Sigmoid colon (tissue), 7 donors: Measurements from ENCODE around the gene B3GALNT1. TPM values are rescaled to one million over a fixed set of nuclear protein-coding genes. Genes with fewer than 3 reads are reported as not detected.
"Not testable (repeated sequence)": the region's sequence is repeated elsewhere in the genome, so short reads cannot be mapped to it uniquely, and the experiment has no call there.

Source experiments
- DNase-seq: peaks from one replicate; pipeline ENCODE4 v3.0.0-alpha.2; 2019
- H3K27ac ChIP-seq, 4 donors: fragments of 200-600 bp; sonication (generic); one replicate each; pipeline ENCODE4 v1.5.1; 2016 to 2019; ENCODE audit warnings: mild to moderate bottlenecking in 1 of 4
- H3K27me3 ChIP-seq, 3 donors: fragments of 200-600 bp; sonication (generic); one replicate each; pipeline ENCODE4 v1.5.1; 2019; ENCODE audit warnings: mild to moderate bottlenecking in 1 of 3
- H3K36me3 ChIP-seq, 4 donors: fragments of 200-600 bp; sonication (generic); one replicate each; pipeline ENCODE4 v1.5.1; 2016 to 2019
- H3K4me1 ChIP-seq, 4 donors: fragments of 200-600 bp; sonication (generic); one replicate each; pipeline ENCODE4 v1.5.1; 2017 to 2019
- H3K4me3 ChIP-seq, 4 donors: fragments of 200-600 bp; sonication (generic); one replicate each; pipeline ENCODE4 v1.5.1; 2017 to 2019; ENCODE audit warnings: mild to moderate bottlenecking in 2 of 4, moderate library complexity in 1 of 4
- H3K9me3 ChIP-seq, 4 donors: fragments of 200-600 bp in 3 of 4; sonication (generic) in 3 of 4; one replicate each; pipeline versions ENCODE4 v1.5.1 to v1.6.1; 2013 to 2019
- EP300 ChIP-seq, 4 donors: sonication (generic); formaldehyde crosslinking; IDR thresholded peaks; one replicate each; pipeline ENCODE4 v1.6.1; 2017; ENCODE audit warnings: antibody characterized with exemption in 4 of 4
- POLR2A ChIP-seq, 2 donors: fragments of 450-650 bp; IDR thresholded peaks; one replicate each; pipeline ENCODE4 v1.6.1; 2016; ENCODE audit warnings: antibody characterized with exemption in 2 of 2, mild to moderate bottlenecking in 2 of 2, moderate library complexity in 2 of 2
- POLR2AphosphoS5 ChIP-seq, 4 donors: sonication (generic); formaldehyde crosslinking; IDR thresholded peaks; one replicate each; pipeline ENCODE4 v1.6.1; 2017; ENCODE audit warnings: antibody characterized with exemption in 4 of 4
- WGBS, 2 donors: extraction: QIAGEN DNeasy Blood & Tissue Kit; methylation state at CpG; one replicate each; pipeline ENCODE4 v1.1.7; 2013; 5-methylcytosine and 5-hydroxymethylcytosine counted together
- intact Hi-C: fragments of 100-400 bp; cut with DNase I; formaldehyde crosslinking; loops from one replicate; pipeline ENCODE4 v1.15.1; 2023
- polyA plus RNA-seq, 3 donors: library from polyadenylated mRNA; stranded (reverse); fragments of 200-250 nt; gene quantifications; one replicate each; pipeline ENCODE4 v1.2.3, GENCODE V29; 2013
- total RNA-seq, 4 donors: library from RNA; depleted of rRNA; stranded (reverse); fragments of >200 nt; gene quantifications; one replicate each; pipeline ENCODE4 v1.1.0, GENCODE V29; 2016
- TF ChIP-seq, protein P1 (sequence below), 4 experiments: fragments of 450-650 bp in 3 of 4; fragments of 200-600 bp in 1 of 4; IDR thresholded peaks; one replicate each; pipeline ENCODE4 v1.5.1; 2016 to 2019; ENCODE audit warnings: antibody characterized with exemption in 4 of 4, mild to moderate bottlenecking in 3 of 4, moderate library complexity in 2 of 4
- donor health status: healthy with polysubstance abuse.
- donor health status: Bipolar disorder and iron deficiency.
- donor health status: healthy.

Gene B3GALNT1
- total and polyA plus RNA-seq, 7 donors = 0.60 to 5.4 (median 2.5) TPM

DNA sequence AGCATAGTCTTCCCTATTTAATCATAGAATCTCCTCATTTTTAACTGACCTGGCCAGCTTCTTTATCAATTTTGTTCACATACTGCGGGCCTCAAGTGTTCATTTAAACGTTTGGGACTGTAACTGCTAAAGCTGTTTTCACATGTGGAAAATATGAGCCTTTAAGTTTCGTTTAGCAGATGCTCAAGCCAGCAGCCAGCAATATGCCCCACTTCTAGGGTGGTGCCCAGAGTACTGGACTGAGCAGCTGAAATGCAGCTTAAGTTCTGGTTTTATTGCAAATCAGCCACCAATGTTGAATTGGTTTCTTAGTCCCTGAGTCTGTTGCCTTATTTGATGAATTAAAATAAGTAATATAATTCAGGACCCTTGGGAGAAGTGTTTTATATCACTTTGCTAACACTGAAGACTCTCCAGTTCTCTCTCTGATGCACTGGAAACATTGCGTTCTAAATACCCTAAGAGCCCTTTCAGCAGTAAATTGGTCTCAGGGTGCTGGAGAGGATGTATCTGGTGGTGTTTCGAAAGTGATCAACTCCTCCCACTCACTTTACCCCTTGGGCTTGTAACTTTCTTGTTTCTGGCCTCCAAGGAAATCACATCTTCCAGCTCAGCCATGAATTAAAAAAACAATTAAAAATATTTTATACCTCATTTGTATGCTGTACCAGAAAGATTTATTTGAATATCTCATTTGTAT lies 61.7 kb downstream of the B3GALNT1 start:
- 84 to 91% methylated on average over 5 of the region's 5 CpGs for WGBS, 2 donors
- H3K4me1 ChIP-seq = peaks cover 0 to 6% (median 2%) of the 10 kb centered on the region in 4 donors
- no peak overlapping the region for H3K4me3 ChIP-seq
- H3K36me3 ChIP-seq = no peaks in the 10 kb centered on the region
- no peaks in the 10 kb centered on the region for H3K27me3 ChIP-seq
- DNase-seq = no peak
- H3K9me3 ChIP-seq = no peaks in the 10 kb centered on the region
- no peak overlapping the region for H3K27ac ChIP-seq
- TF ChIP-seq POLR2AphosphoS5 (IDR thresholded peaks at IDR 0.05) (no peak), POLR2A (IDR thresholded peaks at IDR 0.05) (no peak), EP300 (IDR thresholded peaks at IDR 0.05) (no peak)
- TF ChIP-seq, protein P1, sequence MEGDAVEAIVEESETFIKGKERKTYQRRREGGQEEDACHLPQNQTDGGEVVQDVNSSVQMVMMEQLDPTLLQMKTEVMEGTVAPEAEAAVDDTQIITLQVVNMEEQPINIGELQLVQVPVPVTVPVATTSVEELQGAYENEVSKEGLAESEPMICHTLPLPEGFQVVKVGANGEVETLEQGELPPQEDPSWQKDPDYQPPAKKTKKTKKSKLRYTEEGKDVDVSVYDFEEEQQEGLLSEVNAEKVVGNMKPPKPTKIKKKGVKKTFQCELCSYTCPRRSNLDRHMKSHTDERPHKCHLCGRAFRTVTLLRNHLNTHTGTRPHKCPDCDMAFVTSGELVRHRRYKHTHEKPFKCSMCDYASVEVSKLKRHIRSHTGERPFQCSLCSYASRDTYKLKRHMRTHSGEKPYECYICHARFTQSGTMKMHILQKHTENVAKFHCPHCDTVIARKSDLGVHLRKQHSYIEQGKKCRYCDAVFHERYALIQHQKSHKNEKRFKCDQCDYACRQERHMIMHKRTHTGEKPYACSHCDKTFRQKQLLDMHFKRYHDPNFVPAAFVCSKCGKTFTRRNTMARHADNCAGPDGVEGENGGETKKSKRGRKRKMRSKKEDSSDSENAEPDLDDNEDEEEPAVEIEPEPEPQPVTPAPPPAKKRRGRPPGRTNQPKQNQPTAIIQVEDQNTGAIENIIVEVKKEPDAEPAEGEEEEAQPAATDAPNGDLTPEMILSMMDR (IDR thresholded peaks at IDR 0.05) = no peak
- intact Hi-C loops = no loop called here

DNA sequence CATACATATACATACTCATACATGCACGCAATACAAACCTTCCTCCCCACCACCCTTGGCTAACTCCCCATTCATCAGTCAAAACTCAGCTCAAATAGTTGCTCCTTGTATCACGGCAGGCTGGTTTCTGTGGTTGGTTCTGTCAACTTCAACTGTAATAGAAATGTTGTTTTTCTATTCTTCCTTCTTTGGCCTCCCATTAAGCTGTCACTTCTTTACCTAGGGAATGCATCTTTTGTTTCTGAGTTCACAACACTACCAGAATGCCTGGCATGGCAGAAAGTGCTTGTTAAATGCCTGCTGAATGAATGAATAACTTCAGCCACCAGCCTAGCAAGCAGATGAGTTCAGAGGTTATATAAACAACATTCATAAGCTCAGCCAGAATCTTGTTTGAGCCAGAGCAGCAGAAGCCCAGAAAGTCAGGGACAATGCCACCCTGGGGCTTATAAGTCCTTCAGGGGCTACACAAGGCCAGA lies 63.1 kb downstream of the B3GALNT1 start:
- TF ChIP-seq, protein P1 (IDR thresholded peaks at IDR 0.05) = no peak
- intact Hi-C loops = no loop called here
- WGBS, 2 donors = 82 to 89% methylated on average over 2 of the region's 2 CpGs
- Histone ChIP-seq H3K4me1 (peaks cover 0 to 6% (median 2%) of the 10 kb centered on the region in 4 donors), H3K27me3 (no peaks in the 10 kb centered on the region), H3K4me3 (no peak overlapping the region), H3K9me3 (no peaks in the 10 kb centered on the region), H3K36me3 (no peaks in the 10 kb centered on the region), H3K27ac (no peak overlapping the region)
- DNase-seq = no peak

DNA sequence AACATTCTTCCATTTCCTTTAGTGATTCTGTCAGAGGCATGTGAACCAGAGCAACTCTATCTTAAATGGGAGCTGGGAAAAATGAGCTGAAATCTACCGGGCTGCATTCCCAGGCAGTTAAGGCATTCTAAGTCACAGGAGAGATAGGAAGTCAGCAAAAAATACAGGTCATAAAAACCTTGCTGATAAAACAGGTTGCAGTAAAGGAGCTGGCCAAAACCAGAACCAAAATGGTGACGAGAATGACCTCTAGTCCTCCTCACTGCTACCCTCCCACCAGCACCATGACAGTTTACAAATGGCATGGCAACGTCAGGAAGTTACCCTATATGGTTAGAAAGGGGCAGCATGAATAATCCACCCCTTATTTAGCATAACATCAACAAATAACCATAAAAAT lies 66.4 kb downstream of the B3GALNT1 start:
- peaks cover 0 to 6% (median 2%) of the 10 kb centered on the region in 4 donors for H3K4me1 ChIP-seq
- DNase-seq = no peak
- TF ChIP-seq, protein P1 (IDR thresholded peaks at IDR 0.05) = no peak
- TF ChIP-seq POLR2AphosphoS5 (IDR thresholded peaks at IDR 0.05) (no peak), POLR2A (IDR thresholded peaks at IDR 0.05) (no peak)
- H3K27ac ChIP-seq = no peak overlapping the region
- H3K36me3 ChIP-seq = no peaks in the 10 kb centered on the region
- H3K27me3 ChIP-seq = no peaks in the 10 kb centered on the region
- WGBS, 2 donors = 66 to 78% methylated on average over 3 of the region's 3 CpGs
- intact Hi-C loops = no loop called here
- no peak overlapping the region for H3K4me3 ChIP-seq
- no peaks in the 10 kb centered on the region for H3K9me3 ChIP-seq

DNA sequence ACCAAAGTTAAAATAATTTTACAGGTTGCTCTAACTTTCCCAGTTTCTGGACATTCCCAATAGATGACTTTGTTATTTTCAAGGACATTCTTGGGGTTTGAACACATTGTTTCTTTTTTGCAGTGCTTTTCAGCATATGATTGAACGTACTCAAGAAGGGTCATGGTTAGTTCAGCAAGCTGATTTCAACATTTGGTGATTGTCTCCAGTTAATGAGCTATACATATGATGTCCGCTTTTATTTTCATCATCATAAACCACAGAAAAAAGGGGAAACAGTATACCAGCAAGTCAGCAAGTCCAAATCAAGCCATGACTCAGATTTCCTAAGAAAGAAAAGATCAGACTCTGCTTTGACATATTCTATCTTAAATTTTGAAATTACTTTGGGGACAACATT lies 69.4 kb downstream of the B3GALNT1 start:
- Histone ChIP-seq H3K4me1 (no peaks in the 10 kb centered on the region), H3K36me3 (no peaks in the 10 kb centered on the region), H3K27ac (no peak overlapping the region), H3K4me3 (no peak overlapping the region), H3K9me3 (peaks cover 0 to 3% (median 0%) of the 10 kb centered on the region in 4 donors), H3K27me3 (no peaks in the 10 kb centered on the region)
- 47 to 74% methylated on average over 2 of the region's 2 CpGs for WGBS, 2 donors
- TF ChIP-seq, protein P1 (IDR thresholded peaks at IDR 0.05) = no peak
- no peak for TF ChIP-seq EP300 (IDR thresholded peaks at IDR 0.05)
- TF ChIP-seq POLR2AphosphoS5 (IDR thresholded peaks at IDR 0.05) = no peak
- TF ChIP-seq POLR2A (IDR thresholded peaks at IDR 0.05) = no peak
- intact Hi-C loops = no loop called here
- DNase-seq = no peak

DNA sequence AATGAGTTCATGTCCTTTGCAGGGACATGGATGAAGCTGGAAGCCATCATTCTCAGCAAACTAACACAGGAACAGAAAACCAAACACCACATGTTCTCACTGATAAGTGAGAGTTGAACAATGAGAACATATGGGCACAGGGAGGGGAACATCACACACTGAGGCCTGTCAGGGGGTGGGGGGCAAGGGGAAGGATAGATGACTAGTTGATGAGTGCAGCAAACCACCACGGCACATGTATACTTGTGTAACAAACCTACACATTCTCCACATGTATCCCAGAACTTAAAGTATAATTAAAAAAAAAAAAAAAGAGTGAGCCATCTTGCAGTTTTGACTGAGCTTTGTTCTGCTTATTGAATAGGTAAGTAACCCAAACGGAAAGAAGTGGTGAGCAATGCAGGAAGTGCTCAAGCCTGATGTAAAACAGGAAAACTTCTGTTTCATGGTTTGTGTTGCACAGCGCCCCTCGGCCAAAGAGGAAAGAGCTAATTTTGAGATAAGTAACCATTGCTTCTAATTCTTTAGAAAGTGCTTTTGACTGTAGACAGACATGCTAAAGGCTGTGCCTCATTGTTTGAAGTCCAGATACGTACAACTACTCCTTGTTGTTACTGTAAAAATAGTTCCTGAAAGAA lies 70.1 kb downstream of the B3GALNT1 start:
- DNase-seq, H3K27me3 ChIP-seq, H3K36me3 ChIP-seq, H3K9me3 ChIP-seq, intact Hi-C loops, H3K4me1 ChIP-seq, H3K4me3 ChIP-seq, H3K27ac ChIP-seq: not testable (repeated sequence)
- WGBS, 2 donors = 40 to 83% methylated on average over 5 of the region's 5 CpGs

Other genes starting within 250 kb of the B3GALNT1 start
- 10 to 100 TPM; 42.4 to 58.3 (median 49.7) TPM for gene NMD3, start 116.0 kb upstream of the B3GALNT1 start, total RNA-seq
- gene NMD3, start 116.0 kb upstream of the B3GALNT1 start, polyA plus RNA-seq = 10 to 100 TPM; 20.7 to 28.2 (median 21.0) TPM